Endometrium (tissue), 2 donors: ENCODE measurements around the gene C1GALT1.

ENCODE experiments used
- FAIRE-seq: peaks from 2 replicates; lab custom pipeline; 2012; peaks lifted over from hg19 to GRCh38; lab: Jason Lieb, UNC
- donor health status: control.
- donor health status: control.

C1GALT1 gene

GRCh38 chr7:7201578-7202374 is 19.4 kb downstream of the C1GALT1 start:
- no peak for FAIRE-seq

GRCh38 chr7:7202375-7202720 is 20.0 kb downstream of the C1GALT1 start:
- no peak for FAIRE-seq

- no peak for FAIRE-seq
These were observed 21.6 kb downstream of the C1GALT1 start for GRCh38 chr7:7203813-7204575.

- FAIRE-seq, result no peak
These were observed 25.5 kb downstream of the C1GALT1 start for GRCh38 chr7:7207876-7208275.

GRCh38 chr7:7208520-7208919 is 26.2 kb downstream of the C1GALT1 start:
- no peak for FAIRE-seq

GRCh38 chr7:7209412-7210050 is 27.2 kb downstream of the C1GALT1 start:
- no peak for FAIRE-seq

- FAIRE-seq, result no peak
These were observed 28.3 kb downstream of the C1GALT1 start for GRCh38 chr7:7210475-7211237.

- FAIRE-seq, result no peak
These were observed 30.3 kb downstream of the C1GALT1 start for GRCh38 chr7:7212612-7213011.

GRCh38 chr7:7214398-7215347 is 32.3 kb downstream of the C1GALT1 start:
- FAIRE-seq, result no peak

GRCh38 chr7:7216279-7216678 is 33.9 kb downstream of the C1GALT1 start:
- no peak for FAIRE-seq

- no peak for FAIRE-seq
These were observed 36.9 kb downstream of the C1GALT1 start for GRCh38 chr7:7219216-7219615.

- FAIRE-seq, result no peak
These were observed 38.5 kb downstream of the C1GALT1 start for GRCh38 chr7:7220821-7221220.

- FAIRE-seq, result no peak
These were observed 39.3 kb downstream of the C1GALT1 start for GRCh38 chr7:7221599-7222038.

- FAIRE-seq, result no peak
These were observed 40.9 kb downstream of the C1GALT1 start for GRCh38 chr7:7223250-7223649.

- no peak for FAIRE-seq
These were observed 44.1 kb downstream of the C1GALT1 start for GRCh38 chr7:7226407-7226806.

GRCh38 chr7:7228472-7228871 is 46.1 kb downstream of the C1GALT1 start:
- no peak for FAIRE-seq

- no peak for FAIRE-seq
These were observed 46.6 kb downstream of the C1GALT1 start for GRCh38 chr7:7228967-7229366.

- no peak for FAIRE-seq
These were observed 48.7 kb downstream of the C1GALT1 start for GRCh38 chr7:7231000-7231399.

- no peak for FAIRE-seq
These were observed 49.5 kb downstream of the C1GALT1 start for GRCh38 chr7:7231865-7232264.

GRCh38 chr7:7235347-7235746 is 53.0 kb downstream of the C1GALT1 start:
- FAIRE-seq, result no peak

GRCh38 chr7:7236041-7236440 is 53.7 kb downstream of the C1GALT1 start:
- no peak for FAIRE-seq
